Pulmonary artery endothelial cell (primary cell): ENCODE results near the gene FBXO17. TPM values are rescaled to one million over a fixed set of nuclear protein-coding genes. Genes with fewer than 3 reads are reported as not detected.
"Not testable (repeated sequence)": the region's sequence is repeated elsewhere in the genome, so short reads cannot be mapped to it uniquely, and the experiment has no call there.

Experiments
- DNase-seq: peaks from one replicate; pipeline ENCODE4 v3.0.0-alpha.2; 2011; ENCODE audit warnings: low read depth, low spot score
- total RNA-seq: library from RNA; depleted of rRNA; stranded (reverse); fragments of >200 nt; gene quantifications from 2 replicates; pipeline ENCODE4 v1.2.3, GENCODE V29; 2014

Gene FBXO17
- 24.2 and 25.9 TPM in 2 replicates for total RNA-seq

- DNase-seq = no peak
Measured at GRCh38 chr19:38975214-38975860, at the start of gene FBXO17. TSS of gene FBXO17 (minus strand) at chr19:38975742. CDS start at chr19:38950319, 25,423 bp downstream.

- DNase-seq = no peak
Measured at GRCh38 chr19:39024875-39025641, 49.5 kb upstream of the FBXO17 start.

- no peak for DNase-seq
Measured at GRCh38 chr19:39021063-39021462, 45.5 kb upstream of the FBXO17 start.

- DNase-seq = no peak
Measured at GRCh38 chr19:39017646-39018045, 42.1 kb upstream of the FBXO17 start.

- no peak for DNase-seq
Measured at GRCh38 chr19:39017026-39017425, 41.5 kb upstream of the FBXO17 start.

GRCh38 chr19:39014037-39014436, 38.5 kb upstream of the FBXO17 start:
- no peak for DNase-seq

- no peak for DNase-seq
Measured at GRCh38 chr19:39009001-39009400, 33.5 kb upstream of the FBXO17 start.

- no peak for DNase-seq
Measured at GRCh38 chr19:39008137-39008536, 32.6 kb upstream of the FBXO17 start.

GRCh38 chr19:39007096-39007495, 31.6 kb upstream of the FBXO17 start:
- DNase-seq = no peak

- no peak for DNase-seq
Measured at GRCh38 chr19:39004403-39004802, 28.9 kb upstream of the FBXO17 start.

- no peak for DNase-seq
Measured at GRCh38 chr19:39003796-39004195, 28.3 kb upstream of the FBXO17 start.

GRCh38 chr19:39003188-39003587, 27.6 kb upstream of the FBXO17 start:
- no peak for DNase-seq

- DNase-seq = no peak
Measured at GRCh38 chr19:39001041-39001440, 25.5 kb upstream of the FBXO17 start.

- DNase-seq = not testable (repeated sequence)
Measured at GRCh38 chr19:38997576-38997975, 22.0 kb upstream of the FBXO17 start.

- DNase-seq = peak; percentile 35
Measured at GRCh38 chr19:38993271-38993670, 17.7 kb upstream of the FBXO17 start.

GRCh38 chr19:38990949-38991697, 15.6 kb upstream of the FBXO17 start:
- DNase-seq = no peak

GRCh38 chr19:38989614-38990013, 14.1 kb upstream of the FBXO17 start:
- not testable (repeated sequence) for DNase-seq

- DNase-seq = no peak
Measured at GRCh38 chr19:38989066-38989605, 13.6 kb upstream of the FBXO17 start.

GRCh38 chr19:38988627-38989026, 13.1 kb upstream of the FBXO17 start:
- DNase-seq = not testable (repeated sequence)

- not testable (repeated sequence) for DNase-seq
Measured at GRCh38 chr19:38987745-38988144, 12.2 kb upstream of the FBXO17 start.

GRCh38 chr19:38985262-38985661, 9.7 kb upstream of the FBXO17 start:
- DNase-seq = no peak
